Measurements from ENCODE around the gene ENO2. TPM values are rescaled to one million over a fixed set of nuclear protein-coding genes. Genes with fewer than 3 reads are reported as not detected.
"Not testable (repeated sequence)": the region's sequence is repeated elsewhere in the genome, so short reads cannot be mapped to it uniquely, and the experiment has no call there.

ENO2 gene
- total RNA-seq, 1 experiment from 2014 or later, result 30.2 TPM

GRCh38 chr12:6883683-6884082, 30.7 kb upstream of the ENO2 start:
- Histone ChIP-seq H3K4me1 (ENCODE audit: insufficient read depth, low read length) (peaks cover 5% of the 10 kb centered on the region; the same call in 1 of the 2 replicates), H3F3A (ENCODE audit: low read length, unreplicated experiment) (no peaks in the 10 kb centered on the region), H3K36me3 (ENCODE audit: low read depth, low read length) (no peaks in the 10 kb centered on the region), H3K9ac (ENCODE audit: low read length) (no peak overlapping the region), H3K4me2 (ENCODE audit: low read length) (no peak overlapping the region), H3K79me2 (ENCODE audit: low read length) (no peaks in the 10 kb centered on the region), H3K9me2 (replicated peaks; ENCODE audit: low read length) (no peaks in the 10 kb centered on the region), H3K27me3 (ENCODE audit: low read length) (no peaks in the 10 kb centered on the region), H3K4me3 (ENCODE audit: low read length) (no peak overlapping the region), H4K20me1 (ENCODE audit: low read length) (no peaks in the 10 kb centered on the region), H2AFZ (ENCODE audit: low read length) (no peak overlapping the region), H3K9me3 (ENCODE audit: low read length) (no peaks in the 10 kb centered on the region), H3K27ac (ENCODE audit: low read length) (no peak overlapping the region)
- ATAC-seq, result no peak
- no TSS peak for BruUV-seq (replicated peaks)
- intact Hi-C loops (cut with micrococcal nuclease), result no loop called here
- TF ChIP-seq EZH2 (IDR thresholded peaks at IDR 0.05; ENCODE audit: low read length, unreplicated experiment), result no peak
- TF ChIP-seq, protein P1, sequence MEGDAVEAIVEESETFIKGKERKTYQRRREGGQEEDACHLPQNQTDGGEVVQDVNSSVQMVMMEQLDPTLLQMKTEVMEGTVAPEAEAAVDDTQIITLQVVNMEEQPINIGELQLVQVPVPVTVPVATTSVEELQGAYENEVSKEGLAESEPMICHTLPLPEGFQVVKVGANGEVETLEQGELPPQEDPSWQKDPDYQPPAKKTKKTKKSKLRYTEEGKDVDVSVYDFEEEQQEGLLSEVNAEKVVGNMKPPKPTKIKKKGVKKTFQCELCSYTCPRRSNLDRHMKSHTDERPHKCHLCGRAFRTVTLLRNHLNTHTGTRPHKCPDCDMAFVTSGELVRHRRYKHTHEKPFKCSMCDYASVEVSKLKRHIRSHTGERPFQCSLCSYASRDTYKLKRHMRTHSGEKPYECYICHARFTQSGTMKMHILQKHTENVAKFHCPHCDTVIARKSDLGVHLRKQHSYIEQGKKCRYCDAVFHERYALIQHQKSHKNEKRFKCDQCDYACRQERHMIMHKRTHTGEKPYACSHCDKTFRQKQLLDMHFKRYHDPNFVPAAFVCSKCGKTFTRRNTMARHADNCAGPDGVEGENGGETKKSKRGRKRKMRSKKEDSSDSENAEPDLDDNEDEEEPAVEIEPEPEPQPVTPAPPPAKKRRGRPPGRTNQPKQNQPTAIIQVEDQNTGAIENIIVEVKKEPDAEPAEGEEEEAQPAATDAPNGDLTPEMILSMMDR (conservative IDR thresholded peaks at IDR 0.05; ENCODE audit: low read depth, low read length), result no peak
- TF ChIP-seq EZH2phosphoT487 (IDR thresholded peaks at IDR 0.05; ENCODE audit: borderline replicate concordance, low read length), result no peak
- ChIA-PET POLR2A (ENCODE audit: unreplicated experiment) (no interaction called here), CTCF (no interaction called here)
- DNase-seq, result no peak

DNA sequence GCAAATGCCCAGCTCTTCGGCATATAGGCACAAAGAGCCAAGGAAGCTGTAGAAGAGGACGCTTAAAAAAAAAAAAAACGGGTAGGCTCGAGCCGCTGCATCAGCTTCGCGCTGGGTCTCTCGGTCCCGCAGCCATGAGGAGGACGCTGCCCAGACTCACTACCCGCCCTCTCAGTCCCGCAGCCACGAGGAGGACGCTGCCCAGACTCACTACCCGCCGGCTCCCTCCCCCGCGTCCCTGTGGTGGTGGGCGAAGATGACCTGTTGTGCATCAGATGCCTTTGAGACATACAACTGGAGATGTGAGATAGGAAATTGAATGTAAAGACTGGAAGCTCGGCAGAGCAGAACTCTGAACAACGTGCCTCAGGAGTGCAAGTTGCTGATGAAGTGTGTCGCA, 29.8 kb upstream of the ENO2 start:
- Histone ChIP-seq H2AFZ (ENCODE audit: low read length) (no peak overlapping the region), H3K9me2 (replicated peaks; ENCODE audit: low read length) (no peaks in the 10 kb centered on the region), H3K9ac (ENCODE audit: low read length) (no peak overlapping the region), H3K27ac (ENCODE audit: low read length) (no peak overlapping the region), H3K4me3 (ENCODE audit: low read length) (no peak overlapping the region), H3K4me2 (ENCODE audit: low read length) (no peak overlapping the region), H3K9me3 (ENCODE audit: low read length) (no peaks in the 10 kb centered on the region), H3K27me3 (ENCODE audit: low read length) (no peaks in the 10 kb centered on the region), H3K79me2 (ENCODE audit: low read length) (no peaks in the 10 kb centered on the region), H3K4me1 (ENCODE audit: insufficient read depth, low read length) (peaks cover 5% of the 10 kb centered on the region; the same call in 1 of the 2 replicates), H4K20me1 (ENCODE audit: low read length) (no peaks in the 10 kb centered on the region), H3F3A (ENCODE audit: low read length, unreplicated experiment) (no peaks in the 10 kb centered on the region), H3K36me3 (ENCODE audit: low read depth, low read length) (no peaks in the 10 kb centered on the region)
- POLR2A ChIA-PET (ENCODE audit: unreplicated experiment), result no interaction called here
- DNase-seq (no peak), ATAC-seq (no peak)
- no TSS peak for BruUV-seq (replicated peaks)
- TF ChIP-seq EZH2phosphoT487 (IDR thresholded peaks at IDR 0.05; ENCODE audit: borderline replicate concordance, low read length) (no peak), EZH2 (IDR thresholded peaks at IDR 0.05; ENCODE audit: low read length, unreplicated experiment) (no peak)
- TF ChIP-seq, protein P1 (conservative IDR thresholded peaks at IDR 0.05; ENCODE audit: low read depth, low read length), result no peak
- CTCF ChIA-PET, result no interaction called here
- intact Hi-C loops (cut with micrococcal nuclease), result no loop called here

GRCh38 chr12:6886206-6886999, 28.0 kb upstream of the ENO2 start:
- H3K4me3 ChIP-seq (ENCODE audit: low read length); H3K9ac ChIP-seq (ENCODE audit: low read length); H3K36me3 ChIP-seq (ENCODE audit: low read depth, low read length); H2AFZ ChIP-seq (ENCODE audit: low read length); H3K9me2 ChIP-seq (replicated peaks; ENCODE audit: low read length); H4K20me1 ChIP-seq (ENCODE audit: low read length); H3K9me3 ChIP-seq (ENCODE audit: low read length); POLR2A ChIA-PET (ENCODE audit: unreplicated experiment); H3K27me3 ChIP-seq (ENCODE audit: low read length); H3F3A ChIP-seq (ENCODE audit: low read length, unreplicated experiment); DNase-seq; BruUV-seq (replicated peaks); intact Hi-C loops (cut with micrococcal nuclease); H3K4me2 ChIP-seq (ENCODE audit: low read length); H3K27ac ChIP-seq (ENCODE audit: low read length); H3K4me1 ChIP-seq (ENCODE audit: insufficient read depth, low read length); ATAC-seq; CTCF ChIA-PET; H3K79me2 ChIP-seq (ENCODE audit: low read length): not testable (repeated sequence)
